ENCODE measurements around the gene MAPK1.
A peak's percentile ranks its signal among the peaks of the same experiment; 100 is the strongest.

MAPK1 gene

GRCh38 chr22:21832291-21833290 lies 34.9 kb downstream of the MAPK1 start (continued):
- TF ChIP-seq ZNF610 (tag by site-specific recombination; IDR thresholded peaks at IDR 0.05; ENCODE audit: borderline replicate concordance) (no peak), ZBTB48 (tag by site-specific recombination; IDR thresholded peaks at IDR 0.05) (peak; percentile 23; the same call in 1 of the 2 replicates), ZNF600 (tag by site-specific recombination; IDR thresholded peaks at IDR 0.05) (peak; percentile 82), ZEB2 (tag by site-specific recombination; IDR thresholded peaks at IDR 0.05) (0 out of 2 replicates have a peak, but pooled peaks have one; percentile 15), ZNF19 (tag by site-specific recombination; IDR thresholded peaks at IDR 0.05; ENCODE audit: low read depth) (no peak), ZSCAN4 (tag by site-specific recombination; IDR thresholded peaks at IDR 0.05) (no peak), GLIS1 (tag by site-specific recombination; IDR thresholded peaks at IDR 0.05) (peak; percentile 41; the same call in 1 of the 2 replicates), ZFP41 (tag by site-specific recombination; IDR thresholded peaks at IDR 0.05; ENCODE audit: borderline replicate concordance) (no peak), ZNF530 (tag by site-specific recombination; IDR thresholded peaks at IDR 0.05; ENCODE audit: low read depth) (no peak), ZNF629 (tag by site-specific recombination; IDR thresholded peaks at IDR 0.05) (0 out of 2 replicates have a peak, but pooled peaks have one; percentile 9), ZNF549 (tag by site-specific recombination; IDR thresholded peaks at IDR 0.05) (no peak), ZNF184 (tag by site-specific recombination; IDR thresholded peaks at IDR 0.05) (no peak), ZBTB44 (tag by site-specific recombination; IDR thresholded peaks at IDR 0.05) (peak; percentile 10; the same call in 1 of the 2 replicates), ZNF513 (tag by site-specific recombination; IDR thresholded peaks at IDR 0.05) (no peak), ZNF433 (tag by site-specific recombination; IDR thresholded peaks at IDR 0.05; ENCODE audit: low read depth) (no peak), KLF9 (tag by site-specific recombination; IDR thresholded peaks at IDR 0.05; ENCODE audit: low read depth) (peak; percentile 54), ZNF214 (tag by site-specific recombination; IDR thresholded peaks at IDR 0.05; ENCODE audit: borderline replicate concordance) (no peak)

GRCh38 chr22:21829523-21829922 lies 37.9 kb downstream of the MAPK1 start:
- H3K36me3 ChIP-seq (ENCODE audit: control insufficient read depth in 2 of 2, insufficient read depth in 1 of 2, low read length in 2 of 2) = no peaks in the 10 kb centered on the region
- H3K27ac ChIP-seq (ENCODE audit: extremely low read depth, low read depth, low read length) = no peak overlapping the region
- CTCF ChIA-PET = interaction anchor here (0.7 to 1.0 kb wide), 2 partner anchors 30 to 122 kb away, joined by 3 to 5 read pairs; no protein-coding TSS in a partner anchor
- no peak overlapping the region for H3K4me3 ChIP-seq (ENCODE audit: low read depth, low read length)
- TF ChIP-seq ZNF791 (tag by site-specific recombination; IDR thresholded peaks at IDR 0.05) (no peak), ZNF654 (tag by site-specific recombination; IDR thresholded peaks at IDR 0.05; ENCODE audit: low read depth) (no peak), ZNF580 (tag by site-specific recombination; IDR thresholded peaks at IDR 0.05) (no peak), ZNF175 (tag by site-specific recombination; IDR thresholded peaks at IDR 0.05) (no peak)
- POLR2A ChIA-PET = no interaction called here
- no peaks in the 10 kb centered on the region for H3K9me3 ChIP-seq (ENCODE audit: control insufficient read depth, insufficient read depth, low read depth, low read length)
- peaks cover 8% of the 10 kb centered on the region for H3K4me1 ChIP-seq (ENCODE audit: control insufficient read depth, insufficient read depth, low read length)

Measured in HEK293 (cell line).